Mesenchymal stem cell (in vitro differentiated cells and primary cell): ENCODE results near the gene CAST.
"Not testable (repeated sequence)": the region's sequence is repeated elsewhere in the genome, so short reads cannot be mapped to it uniquely, and the experiment has no call there.

ENCODE experiments used
- DNase-seq: peaks from one replicate; pipeline ENCODE4 v3.0.0-alpha.2; 2013
- H2AFZ ChIP-seq: one replicate; pipeline ENCODE4 v1.6.1; 2013; ENCODE audit warnings: low read depth, mild to moderate bottlenecking, control low read depth, inconsistent platforms, low read length, moderate library complexity
- H2AK5ac ChIP-seq: 2 replicates; pipeline ENCODE4 v1.6.1; 2013; ENCODE audit warnings: low read length, moderate library complexity, mild to moderate bottlenecking, inconsistent platforms; ENCODE audit not compliant: severe bottlenecking
- H2BK120ac ChIP-seq: one replicate; pipeline ENCODE4 v1.6.1; 2013; ENCODE audit warnings: low read depth, mild to moderate bottlenecking, inconsistent platforms, low read length, moderate library complexity
- H2BK12ac ChIP-seq, 2 experiments: one replicate each; pipeline ENCODE4 v1.6.1; 2013; ENCODE audit warnings: inconsistent platforms in 2 of 2, low read length in 2 of 2, mild to moderate bottlenecking in 2 of 2, moderate library complexity in 2 of 2, control low read depth in 1 of 2
- H2BK15ac ChIP-seq: one replicate; pipeline ENCODE4 v1.6.1; 2013; ENCODE audit warnings: mild to moderate bottlenecking, low read depth, inconsistent platforms; ENCODE audit not compliant: poor library complexity, severe bottlenecking
- H2BK5ac ChIP-seq: 2 replicates; pipeline ENCODE4 v1.6.1; 2013; ENCODE audit warnings: low read depth, mild to moderate bottlenecking, low read length, control low read depth, inconsistent platforms; ENCODE audit not compliant: poor library complexity, severe bottlenecking
- H3K14ac ChIP-seq, 2 experiments: one replicate each; pipeline ENCODE4 v1.6.1; 2013; ENCODE audit warnings: inconsistent platforms in 2 of 2, low read length in 2 of 2, control low read depth in 1 of 2, mild to moderate bottlenecking in 1 of 2, moderate library complexity in 1 of 2
- H3K18ac ChIP-seq, 2 experiments: one replicate each; pipeline ENCODE4 v1.6.1; 2013; ENCODE audit warnings: inconsistent platforms in 2 of 2, low read length in 2 of 2, control low read depth in 1 of 2, low read depth in 1 of 2, mild to moderate bottlenecking in 1 of 2
- H3K23ac ChIP-seq, 2 experiments: one replicate each; pipeline ENCODE4 v1.6.1; 2013; ENCODE audit warnings: inconsistent platforms in 2 of 2, low read length in 2 of 2, mild to moderate bottlenecking in 2 of 2, moderate library complexity in 2 of 2, control low read depth in 1 of 2
- H3K27ac ChIP-seq: 2 replicates; pipeline ENCODE4 v1.5.1; 2013; ENCODE audit warnings: mild to moderate bottlenecking, moderate library complexity, low read length, control low read depth, inconsistent platforms; ENCODE audit not compliant: poor library complexity, severe bottlenecking
- H3K27me3 ChIP-seq, 2 experiments: 2 replicates each; pipeline versions ENCODE4 v1.6.1 to v1.7.0; 2013; ENCODE audit warnings: low read length in 2 of 2, mild to moderate bottlenecking in 2 of 2, moderate library complexity in 2 of 2, control low read depth in 1 of 2, inconsistent platforms in 1 of 2; ENCODE audit not compliant: control insufficient read depth in 1 of 2, insufficient read depth in 1 of 2
- H3K36me3 ChIP-seq, 2 experiments: 2 replicates each; pipeline versions ENCODE4 v1.6.1 to v1.7.0; 2013; ENCODE audit warnings: low read length in 2 of 2, control low read depth in 1 of 2, inconsistent platforms in 1 of 2, low read depth in 1 of 2, mild to moderate bottlenecking in 1 of 2; ENCODE audit not compliant: insufficient read depth in 2 of 2, control insufficient read depth in 1 of 2
- H3K4ac ChIP-seq, 2 experiments: one replicate each; pipeline ENCODE4 v1.6.1; 2013; ENCODE audit warnings: inconsistent platforms in 2 of 2, low read length in 2 of 2, mild to moderate bottlenecking in 2 of 2, moderate library complexity in 2 of 2, control low read depth in 1 of 2, low read depth in 1 of 2
- H3K4me1 ChIP-seq: 2 replicates; pipeline ENCODE4 v1.6.1; 2013; ENCODE audit warnings: low read depth, low read length, control low read depth; ENCODE audit not compliant: control insufficient read depth, insufficient read depth
- H3K4me2 ChIP-seq: 2 replicates; pipeline ENCODE4 v1.6.1; 2013; ENCODE audit warnings: low read length, mild to moderate bottlenecking, inconsistent platforms; ENCODE audit not compliant: poor library complexity, severe bottlenecking
- H3K4me3 ChIP-seq, 2 experiments: 2 replicates each; pipeline versions ENCODE4 v1.5.1 to v1.7.0; 2013; ENCODE audit warnings: low read length in 2 of 2, mild to moderate bottlenecking in 2 of 2, control low read depth in 1 of 2, low read depth in 1 of 2; ENCODE audit not compliant: insufficient read depth in 1 of 2
- H3K79me1 ChIP-seq: replicated peaks from 2 replicates; pipeline ENCODE4 v1.6.1; 2013; ENCODE audit warnings: mild to moderate bottlenecking, control low read depth, low read length, inconsistent platforms; ENCODE audit not compliant: poor library complexity, severe bottlenecking
- H3K9ac ChIP-seq: 2 replicates; pipeline ENCODE4 v1.7.0; 2013; ENCODE audit warnings: mild to moderate bottlenecking, low read length, moderate library complexity
- H3K9me3 ChIP-seq: 2 replicates; pipeline ENCODE4 v1.7.0; 2013; ENCODE audit warnings: mild to moderate bottlenecking, low read length; ENCODE audit not compliant: control insufficient read depth
- H4K8ac ChIP-seq: one replicate; pipeline ENCODE4 v1.6.1; 2013; ENCODE audit warnings: inconsistent platforms, mild to moderate bottlenecking, low read length, moderate library complexity
- H4K91ac ChIP-seq: one replicate; pipeline ENCODE4 v1.6.1; 2013; ENCODE audit warnings: mild to moderate bottlenecking, low read length, inconsistent platforms
- WGBS: methylation state at CpG from one replicate; pipeline ENCODE4 v1.1.7; 2013; ENCODE audit warnings: mixed read lengths; 5-methylcytosine and 5-hydroxymethylcytosine counted together

Gene CAST

DNA sequence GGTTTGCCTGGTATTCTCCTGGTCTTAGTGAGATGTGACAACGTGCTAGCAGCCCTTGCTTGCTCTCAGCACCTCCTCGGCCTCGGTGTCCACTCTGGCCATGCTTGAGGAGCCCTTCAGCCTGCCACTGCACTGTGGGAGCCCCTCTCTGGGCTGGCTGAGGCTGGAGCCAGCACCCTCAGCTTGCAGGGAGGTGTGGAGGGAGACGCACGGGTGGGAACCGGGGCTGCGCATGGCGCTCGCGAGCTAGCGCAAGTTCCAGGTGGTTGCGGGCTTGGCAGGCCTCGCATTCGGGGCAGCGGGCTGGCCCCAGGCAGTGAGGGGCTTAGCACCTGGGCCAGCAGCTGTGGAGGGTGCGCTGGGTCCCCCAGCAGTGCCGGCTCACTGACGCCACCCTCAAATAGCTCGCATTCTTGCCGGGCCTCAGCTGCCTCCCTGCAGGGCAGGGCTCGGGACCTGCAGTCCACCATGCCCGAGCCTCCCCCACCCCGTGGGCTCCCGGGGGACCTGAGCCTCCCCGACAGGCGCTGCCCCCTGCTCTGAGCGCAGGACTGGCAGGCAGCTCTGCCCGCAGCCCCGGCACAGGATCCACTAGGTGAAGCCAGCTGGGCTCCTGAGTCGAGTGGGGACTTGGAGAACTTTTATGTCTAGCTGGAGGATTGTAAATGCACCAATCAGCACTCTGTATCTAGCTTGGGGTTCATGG lies 43.7 kb upstream of the CAST start:
- not testable (repeated sequence) for H3K36me3 ChIP-seq, H2BK5ac ChIP-seq, H2AK5ac ChIP-seq, H4K8ac ChIP-seq, H3K27me3 ChIP-seq, H3K4ac ChIP-seq, H2AFZ ChIP-seq, H3K14ac ChIP-seq, H3K4me1 ChIP-seq, H3K79me1 ChIP-seq, H3K4me3 ChIP-seq, H3K4me2 ChIP-seq, H3K9me3 ChIP-seq, H3K9ac ChIP-seq, H3K27ac ChIP-seq, DNase-seq, H3K23ac ChIP-seq, H2BK120ac ChIP-seq, H3K18ac ChIP-seq, H2BK12ac ChIP-seq, H4K91ac ChIP-seq
- WGBS, result 95% methylated on average over 30 of the region's 30 CpGs
- peak overlapping the region; percentile 57 for H2BK15ac ChIP-seq

DNA sequence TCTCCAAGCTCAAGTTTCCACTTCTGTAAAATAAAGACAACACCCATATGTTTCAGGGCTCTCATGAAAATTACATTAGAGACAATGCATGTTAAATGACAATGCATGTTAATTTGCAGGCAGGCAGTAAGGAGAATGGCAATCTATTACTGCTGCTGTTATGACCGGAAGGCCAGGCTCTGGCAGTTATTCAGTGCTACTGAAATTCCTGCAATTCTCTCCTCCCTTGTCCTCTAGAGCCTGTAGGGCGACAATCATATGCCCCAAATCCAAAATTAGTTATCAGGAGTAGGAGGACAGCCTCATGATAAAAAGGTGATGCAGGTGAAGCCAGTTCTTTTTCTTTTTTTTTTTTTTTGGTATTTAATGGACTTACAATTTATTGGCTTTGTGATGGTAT lies 42.2 kb upstream of the CAST start:
- H2BK5ac ChIP-seq, result no peak overlapping the region
- H3K79me1 ChIP-seq, result no peaks in the 10 kb centered on the region
- no peak overlapping the region for H3K4ac ChIP-seq
- H3K9ac ChIP-seq, result no peak overlapping the region
- no peak overlapping the region for H2BK120ac ChIP-seq
- no peak overlapping the region for H3K4me3 ChIP-seq
- no peaks in the 10 kb centered on the region for H3K4me1 ChIP-seq
- no peak overlapping the region for H3K18ac ChIP-seq
- no peak overlapping the region for H2AK5ac ChIP-seq
- H3K4me2 ChIP-seq, result no peak overlapping the region
- no peak for DNase-seq
- no peak overlapping the region for H3K27ac ChIP-seq
- H3K23ac ChIP-seq, result no peak overlapping the region
- H3K9me3 ChIP-seq, result no peaks in the 10 kb centered on the region
- 71% methylated on average over 2 of the region's 2 CpGs for WGBS
- no peak overlapping the region for H4K8ac ChIP-seq
- no peak overlapping the region for H2AFZ ChIP-seq
- no peak overlapping the region for H2BK12ac ChIP-seq
- peaks cover 0 to 4% of the 10 kb centered on the region in 2 experiments for H3K36me3 ChIP-seq
- H3K14ac ChIP-seq, result no peak overlapping the region
- no peak overlapping the region for H2BK15ac ChIP-seq
- H3K27me3 ChIP-seq, result no peaks in the 10 kb centered on the region
- no peak overlapping the region for H4K91ac ChIP-seq

DNA sequence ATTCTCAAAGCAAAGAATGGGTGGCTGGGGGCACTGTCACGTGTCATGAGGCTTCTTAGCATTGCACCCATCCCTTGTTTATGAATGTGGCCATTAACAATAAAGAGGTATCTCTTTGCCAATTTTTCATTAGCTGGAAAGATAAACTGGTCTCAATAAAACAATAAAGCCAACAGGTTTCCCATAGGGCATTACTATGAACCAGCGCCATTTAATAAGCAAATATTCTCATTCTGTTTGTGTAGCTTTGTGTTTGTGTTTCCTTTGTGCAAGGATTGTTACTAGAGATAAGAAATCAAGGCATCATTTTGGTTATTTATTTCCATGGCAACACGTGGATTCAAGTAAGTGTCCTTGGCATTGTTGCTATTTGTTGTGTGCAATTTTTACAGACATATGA lies 37.6 kb upstream of the CAST start:
- DNase-seq, result no peak
- H2AK5ac ChIP-seq, result no peak overlapping the region
- H3K14ac ChIP-seq, result no peak overlapping the region
- no peak overlapping the region for H3K4me3 ChIP-seq
- H4K8ac ChIP-seq, result no peak overlapping the region
- no peak overlapping the region for H4K91ac ChIP-seq
- no peaks in the 10 kb centered on the region for H3K9me3 ChIP-seq
- no peak overlapping the region for H2BK15ac ChIP-seq
- no peak overlapping the region for H3K4ac ChIP-seq
- no peak overlapping the region for H3K4me2 ChIP-seq
- no peak overlapping the region for H2AFZ ChIP-seq
- no peak overlapping the region for H3K18ac ChIP-seq
- no peak overlapping the region for H3K9ac ChIP-seq
- 88% methylated on average over 3 of the region's 3 CpGs for WGBS
- H3K4me1 ChIP-seq, result peaks cover 9% of the 10 kb centered on the region
- H3K79me1 ChIP-seq, result no peaks in the 10 kb centered on the region
- no peak overlapping the region for H2BK12ac ChIP-seq
- H3K23ac ChIP-seq, result no peak overlapping the region
- H3K36me3 ChIP-seq, result no peaks in the 10 kb centered on the region
- H2BK5ac ChIP-seq, result no peak overlapping the region
- H2BK120ac ChIP-seq, result no peak overlapping the region
- no peaks in the 10 kb centered on the region for H3K27me3 ChIP-seq
- no peak overlapping the region for H3K27ac ChIP-seq

DNA sequence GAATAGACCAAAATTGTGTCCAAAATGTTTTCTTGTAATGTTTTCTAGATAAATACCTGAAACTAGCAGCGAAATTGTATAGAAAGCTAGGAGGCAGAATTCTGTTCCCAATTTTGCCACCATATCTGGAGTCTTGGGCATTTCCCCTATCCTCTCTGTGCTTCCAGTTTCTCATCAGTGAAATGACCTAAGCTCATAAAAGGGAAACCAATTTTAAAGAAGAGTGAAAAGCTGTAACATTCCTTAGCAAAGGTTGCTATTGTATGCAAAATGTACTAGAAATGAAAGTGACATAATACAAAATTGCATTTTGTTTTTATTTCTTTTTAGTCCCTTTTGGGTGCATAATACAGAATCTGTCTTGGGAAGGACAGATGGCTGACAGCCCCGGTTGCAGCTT lies 36.8 kb upstream of the CAST start:
- no peak overlapping the region for H3K9ac ChIP-seq
- WGBS, result 97% methylated on average over 2 of the region's 2 CpGs
- no peak overlapping the region for H3K18ac ChIP-seq

More for the DNA sequence above, 36.8 kb upstream of the CAST start:
- Histone ChIP-seq H4K91ac (no peak overlapping the region), H3K79me1 (no peaks in the 10 kb centered on the region), H2BK15ac (no peak overlapping the region), H3K23ac (no peak overlapping the region), H2AK5ac (no peak overlapping the region), H3K4me2 (no peak overlapping the region), H3K36me3 (no peaks in the 10 kb centered on the region), H2BK12ac (no peak overlapping the region), H3K9me3 (no peaks in the 10 kb centered on the region), H3K27ac (no peak overlapping the region), H3K4me3 (no peak overlapping the region), H3K4me1 (peaks cover 9% of the 10 kb centered on the region), H3K4ac (no peak overlapping the region), H2BK5ac (no peak overlapping the region), H4K8ac (no peak overlapping the region), H3K14ac (no peak overlapping the region), H2AFZ (no peak overlapping the region), H2BK120ac (no peak overlapping the region), H3K27me3 (no peaks in the 10 kb centered on the region)
- no peak for DNase-seq
